Measurements from ENCODE around the gene PFN1. TPM values are rescaled to one million over a fixed set of nuclear protein-coding genes. Genes with fewer than 3 reads are reported as not detected.

Gene PFN1
- total RNA-seq, 1 donor from 2014 or later = 874 TPM

- Mint-ChIP-seq H3K36me3 (ENCODE audit: low read depth, unreplicated experiment) (peaks cover 15% of the 10 kb centered on the region), H3K27me3 (ENCODE audit: unreplicated experiment) (peaks cover 7% of the 10 kb centered on the region), H3K4me1 (ENCODE audit: unreplicated experiment) (peaks cover 6% of the 10 kb centered on the region), H3K4me3 (ENCODE audit: unreplicated experiment) (peak overlapping the region; percentile 65), H3K9me3 (ENCODE audit: unreplicated experiment) (no peaks in the 10 kb centered on the region), H3K27ac (ENCODE audit: unreplicated experiment) (no peak overlapping the region)
- no peak for DNase-seq (ENCODE audit: low spot score)
- TF ChIP-seq CTCF (IDR thresholded peaks at IDR 0.05; ENCODE audit: unreplicated experiment) = no peak
Observed at GRCh38 chr17:4959261-4959965, 11.1 kb upstream of the PFN1 start.

- H3K36me3 Mint-ChIP-seq (ENCODE audit: low read depth, unreplicated experiment) = peaks cover 18% of the 10 kb centered on the region
- DNase-seq (ENCODE audit: low spot score) = no peak
- no peaks in the 10 kb centered on the region for H3K9me3 Mint-ChIP-seq (ENCODE audit: unreplicated experiment)
- no peak for TF ChIP-seq CTCF (IDR thresholded peaks at IDR 0.05; ENCODE audit: unreplicated experiment)
- H3K4me3 Mint-ChIP-seq (ENCODE audit: unreplicated experiment) = no peak overlapping the region
- peaks cover 16% of the 10 kb centered on the region for H3K4me1 Mint-ChIP-seq (ENCODE audit: unreplicated experiment)
- peaks cover 12% of the 10 kb centered on the region for H3K27me3 Mint-ChIP-seq (ENCODE audit: unreplicated experiment)
- no peak overlapping the region for H3K27ac Mint-ChIP-seq (ENCODE audit: unreplicated experiment)
Observed at GRCh38 chr17:4958102-4958501, 9.8 kb upstream of the PFN1 start.

GRCh38 chr17:4956493-4957061, 8.2 kb upstream of the PFN1 start:
- H3K27ac Mint-ChIP-seq (ENCODE audit: unreplicated experiment) = no peak overlapping the region
- H3K9me3 Mint-ChIP-seq (ENCODE audit: unreplicated experiment) = no peaks in the 10 kb centered on the region
- no peak overlapping the region for H3K4me3 Mint-ChIP-seq (ENCODE audit: unreplicated experiment)
- peaks cover 14% of the 10 kb centered on the region for H3K27me3 Mint-ChIP-seq (ENCODE audit: unreplicated experiment)
- peak; percentile 40 for DNase-seq (ENCODE audit: low spot score)
- peak; percentile 22 for TF ChIP-seq CTCF (IDR thresholded peaks at IDR 0.05; ENCODE audit: unreplicated experiment)
- peaks cover 19% of the 10 kb centered on the region for H3K4me1 Mint-ChIP-seq (ENCODE audit: unreplicated experiment)
- H3K36me3 Mint-ChIP-seq (ENCODE audit: low read depth, unreplicated experiment) = peaks cover 18% of the 10 kb centered on the region

- Mint-ChIP-seq H3K4me1 (ENCODE audit: unreplicated experiment) (peaks cover 21% of the 10 kb centered on the region), H3K4me3 (ENCODE audit: unreplicated experiment) (no peak overlapping the region), H3K9me3 (ENCODE audit: unreplicated experiment) (no peaks in the 10 kb centered on the region), H3K27ac (ENCODE audit: unreplicated experiment) (no peak overlapping the region), H3K27me3 (ENCODE audit: unreplicated experiment) (peaks cover 23% of the 10 kb centered on the region), H3K36me3 (ENCODE audit: low read depth, unreplicated experiment) (peaks cover 12% of the 10 kb centered on the region)
- DNase-seq (ENCODE audit: low spot score) = no peak
- no peak for TF ChIP-seq CTCF (IDR thresholded peaks at IDR 0.05; ENCODE audit: unreplicated experiment)
Observed at GRCh38 chr17:4955091-4955490, 6.8 kb upstream of the PFN1 start.

GRCh38 chr17:4953451-4953961, 5.2 kb upstream of the PFN1 start:
- H3K4me3 Mint-ChIP-seq (ENCODE audit: unreplicated experiment) = peak overlapping the region; percentile 62
- TF ChIP-seq CTCF (IDR thresholded peaks at IDR 0.05; ENCODE audit: unreplicated experiment) = no peak
- H3K27ac Mint-ChIP-seq (ENCODE audit: unreplicated experiment) = no peak overlapping the region
- no peaks in the 10 kb centered on the region for H3K9me3 Mint-ChIP-seq (ENCODE audit: unreplicated experiment)
- peaks cover 23% of the 10 kb centered on the region for H3K27me3 Mint-ChIP-seq (ENCODE audit: unreplicated experiment)
- H3K4me1 Mint-ChIP-seq (ENCODE audit: unreplicated experiment) = peaks cover 23% of the 10 kb centered on the region
- DNase-seq (ENCODE audit: low spot score) = no peak
- peaks cover 12% of the 10 kb centered on the region for H3K36me3 Mint-ChIP-seq (ENCODE audit: low read depth, unreplicated experiment)

All from endothelial cell (in vitro differentiated cells).